Fibroblast of skin of left biceps (primary cell): ENCODE data around the gene BRICD5.
"Not testable (repeated sequence)": the region's sequence is repeated elsewhere in the genome, so short reads cannot be mapped to it uniquely, and the experiment has no call there.

Source experiments
- DNase-seq, 2 experiments: peaks; one replicate each; pipeline ENCODE4 v3.0.0-alpha.2; 2013; ENCODE audit warnings: low read depth in 2 of 2

Gene BRICD5

DNA sequence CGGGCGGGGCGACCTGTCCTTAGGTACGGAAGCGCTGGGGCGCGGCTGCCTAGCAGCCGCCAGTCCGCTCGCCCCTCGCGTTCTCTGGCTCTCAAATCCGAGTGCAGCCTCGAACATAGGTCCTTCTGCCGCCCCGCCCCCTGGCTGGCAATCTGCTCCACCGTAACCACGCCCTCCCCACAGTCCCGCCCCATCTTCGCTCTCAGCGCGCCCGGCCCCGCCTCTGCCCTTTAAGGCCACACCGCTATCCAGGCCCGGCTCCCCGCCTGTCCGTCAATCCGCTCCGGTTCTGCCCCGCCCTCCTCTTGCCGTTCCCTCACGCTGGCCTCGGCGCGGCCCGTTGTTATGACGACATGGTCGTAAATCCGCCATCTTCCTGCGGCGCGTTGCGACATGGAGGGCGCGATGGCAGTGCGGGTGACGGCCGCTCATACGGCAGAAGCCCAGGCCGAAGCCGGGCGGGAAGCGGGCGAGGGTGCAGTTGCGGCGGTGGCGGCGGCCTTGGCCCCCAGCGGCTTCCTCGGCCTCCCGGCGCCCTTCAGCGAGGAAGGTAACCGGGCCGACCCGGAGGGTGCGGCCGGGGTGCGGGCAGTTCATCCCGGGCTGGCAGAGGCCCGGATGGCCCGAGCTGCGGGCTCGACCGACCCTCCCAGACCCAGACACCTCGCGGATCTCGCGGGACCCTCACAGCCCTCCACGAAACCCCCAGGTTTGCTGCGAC lies 12.7 kb upstream of the BRICD5 start, which contains the start of gene E4F1:
E4F1 (plus strand) TSS at position 371 of the 721 bp plus-strand sequence; CDS start at position 394, 23 bp downstream.
- peak; percentile 98 for DNase-seq

DNA sequence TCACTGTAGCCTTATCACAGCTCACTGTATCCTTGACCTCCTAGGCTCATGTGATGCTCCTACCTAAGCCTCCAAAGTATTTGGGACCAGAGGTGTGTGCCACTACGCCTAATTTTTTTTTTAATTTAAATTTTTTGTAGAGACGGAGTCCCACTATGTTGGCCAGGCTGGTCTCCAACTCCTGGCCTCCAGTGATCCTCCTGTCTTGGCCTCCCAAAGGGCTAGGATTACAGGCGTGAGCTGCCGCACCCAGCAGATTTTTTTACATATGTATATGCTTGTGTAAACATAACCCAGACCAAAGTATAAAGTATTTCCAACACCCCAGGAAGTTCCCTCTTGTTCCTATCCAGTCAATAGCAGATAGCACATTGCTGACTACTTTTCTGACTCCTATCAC lies 5.7 kb upstream of the BRICD5 start:
- DNase-seq: no peak

DNA sequence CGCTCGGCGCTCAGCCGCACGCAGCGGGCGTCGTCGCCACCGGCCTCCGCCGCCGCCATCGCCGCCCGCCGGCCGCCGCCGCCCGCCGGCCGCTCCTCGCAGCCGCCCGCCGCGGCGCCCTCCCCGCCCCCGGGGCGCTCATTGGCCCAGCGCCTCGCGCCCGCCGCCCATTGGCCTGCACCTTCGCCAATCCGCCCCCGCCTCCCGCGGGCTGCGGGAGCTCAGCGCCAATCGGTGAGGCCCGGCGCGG lies 4.0 kb upstream of the BRICD5 start, which contains the start of gene PGP:
PGP (minus strand) TSS at position 122 of the 250 bp plus-strand sequence; CDS start at position 59, 63 bp downstream.
- DNase-seq: no peak

DNA sequence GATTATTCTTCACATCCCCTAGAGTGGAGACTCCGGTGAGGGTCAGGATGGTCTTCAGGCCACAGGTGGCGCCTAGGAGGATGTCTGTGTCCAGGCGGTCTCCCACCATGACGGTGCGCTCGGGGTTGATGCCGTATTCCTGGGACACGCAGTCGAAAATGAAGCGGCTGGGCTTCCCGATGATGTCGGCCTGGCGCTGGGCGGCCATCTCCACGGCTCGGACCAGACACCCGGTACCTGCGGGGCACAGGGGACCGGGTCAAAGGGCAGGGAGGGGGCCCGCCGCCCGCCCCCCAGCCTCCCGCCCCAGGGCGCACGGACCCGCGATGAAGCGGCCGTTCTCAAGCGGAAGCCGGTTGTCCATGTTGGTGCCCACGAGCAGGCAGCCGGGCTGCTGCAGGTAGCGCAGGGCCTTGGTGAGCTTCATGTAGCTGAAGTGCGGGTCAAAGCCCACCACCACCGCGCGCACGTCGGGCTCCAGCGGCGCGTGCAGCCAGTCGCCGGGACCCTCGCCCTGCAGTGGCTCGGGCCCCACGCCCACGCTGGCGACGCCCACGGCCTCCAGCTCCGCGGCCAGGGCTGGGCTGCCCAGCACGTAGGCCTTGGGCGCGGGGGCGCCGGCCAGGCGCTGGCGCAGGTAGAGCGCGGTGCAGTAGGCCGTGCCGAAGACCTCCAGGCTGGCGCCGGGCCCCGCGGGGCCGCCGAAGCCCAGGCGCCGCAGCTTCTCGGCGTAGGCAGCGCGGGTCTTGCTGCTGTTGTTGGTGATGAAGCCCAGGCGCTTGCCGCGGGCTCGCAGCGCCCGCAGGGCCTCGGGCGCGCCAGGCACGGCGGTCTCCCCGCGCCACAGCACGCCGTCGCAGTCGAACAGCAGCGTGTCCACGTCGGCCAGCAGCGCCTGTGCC lies 3.4 kb upstream of the BRICD5 start:
- DNase-seq: no peak

DNA sequence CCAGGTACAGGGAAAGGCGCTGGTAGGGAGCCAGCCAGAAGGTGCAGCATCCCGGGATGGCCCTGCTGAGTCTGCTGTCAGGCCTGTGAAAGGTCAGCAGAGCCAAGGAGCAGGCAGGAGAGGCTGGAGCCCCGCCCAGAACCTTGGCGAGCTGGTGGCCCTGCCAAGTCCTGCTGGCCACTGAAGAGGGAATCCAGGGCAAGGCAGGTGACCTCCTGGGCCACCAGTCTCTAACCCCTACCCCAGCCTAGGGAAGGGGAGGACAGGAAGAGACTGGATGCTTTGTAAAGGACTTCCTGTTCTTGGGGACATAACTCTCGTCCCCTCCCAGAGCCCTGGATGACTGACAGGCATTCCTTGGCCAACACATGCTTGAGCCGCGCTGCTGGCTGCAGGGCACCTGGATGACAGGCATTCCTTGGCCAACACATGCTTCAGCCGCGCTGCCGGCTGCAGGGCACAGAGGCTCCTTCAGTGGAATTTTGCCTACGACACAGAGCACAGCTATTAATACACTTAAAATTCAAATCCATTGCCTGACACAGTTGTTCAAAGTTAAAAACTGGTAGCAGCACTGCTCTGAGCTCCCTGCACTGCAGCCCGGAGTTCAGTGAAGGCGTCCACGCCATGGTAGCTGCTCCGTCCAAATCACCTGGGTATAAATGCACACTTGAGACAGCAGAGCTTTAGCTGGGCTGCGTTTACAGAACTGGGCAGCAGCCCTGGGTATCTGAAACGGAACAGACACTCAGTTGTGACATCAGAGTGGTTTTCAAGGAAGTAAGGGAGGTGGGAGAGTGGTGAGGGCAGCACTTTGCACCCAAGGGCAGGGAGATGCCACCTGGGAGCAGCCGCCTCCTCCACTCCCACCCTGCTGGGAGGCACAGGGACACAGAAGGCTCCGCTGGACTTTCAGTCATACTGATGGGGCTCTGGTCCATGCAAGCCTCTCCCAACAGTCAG lies 2.0 kb upstream of the BRICD5 start:
- DNase-seq: no peak

DNA sequence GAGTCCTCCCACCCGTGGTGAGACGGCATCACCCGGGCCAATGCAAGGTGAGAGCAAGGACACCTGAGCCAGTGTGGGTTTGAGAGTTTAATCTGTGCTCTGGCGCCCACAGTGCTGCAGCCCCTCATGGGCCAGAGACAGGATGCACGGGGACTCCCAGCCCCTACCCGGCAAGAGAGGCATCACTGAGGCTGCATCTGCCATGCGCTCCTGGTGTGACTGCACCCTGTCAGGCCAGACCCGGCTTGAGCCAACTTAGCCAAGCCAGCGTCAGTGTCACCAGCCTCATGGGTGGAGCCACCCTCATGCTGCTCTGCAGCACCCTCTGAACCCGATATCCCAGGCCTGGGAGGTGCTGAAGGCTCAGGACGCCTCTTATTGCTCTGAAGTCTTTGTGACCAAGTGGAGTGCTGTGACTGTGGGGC lies 1.3 kb upstream of the BRICD5 start:
- no peak for DNase-seq

DNA sequence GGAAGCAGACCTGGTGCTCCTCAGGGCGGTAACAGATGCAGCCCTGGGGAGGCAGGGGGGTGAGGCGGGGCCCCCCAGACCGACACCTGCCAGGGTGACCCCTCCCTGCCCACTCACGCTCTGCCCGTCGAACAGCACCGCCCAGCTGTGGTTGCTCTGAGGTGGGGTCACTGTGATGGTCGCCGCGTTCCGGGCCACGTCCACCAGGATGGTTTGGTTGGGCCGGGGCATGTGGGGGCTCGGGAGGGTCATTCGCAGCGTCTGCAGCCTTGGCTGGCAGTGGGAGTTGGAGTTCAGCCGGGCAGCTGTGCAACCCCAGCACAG lies 692 bp downstream of the BRICD5 start:
- DNase-seq: no peak

DNA sequence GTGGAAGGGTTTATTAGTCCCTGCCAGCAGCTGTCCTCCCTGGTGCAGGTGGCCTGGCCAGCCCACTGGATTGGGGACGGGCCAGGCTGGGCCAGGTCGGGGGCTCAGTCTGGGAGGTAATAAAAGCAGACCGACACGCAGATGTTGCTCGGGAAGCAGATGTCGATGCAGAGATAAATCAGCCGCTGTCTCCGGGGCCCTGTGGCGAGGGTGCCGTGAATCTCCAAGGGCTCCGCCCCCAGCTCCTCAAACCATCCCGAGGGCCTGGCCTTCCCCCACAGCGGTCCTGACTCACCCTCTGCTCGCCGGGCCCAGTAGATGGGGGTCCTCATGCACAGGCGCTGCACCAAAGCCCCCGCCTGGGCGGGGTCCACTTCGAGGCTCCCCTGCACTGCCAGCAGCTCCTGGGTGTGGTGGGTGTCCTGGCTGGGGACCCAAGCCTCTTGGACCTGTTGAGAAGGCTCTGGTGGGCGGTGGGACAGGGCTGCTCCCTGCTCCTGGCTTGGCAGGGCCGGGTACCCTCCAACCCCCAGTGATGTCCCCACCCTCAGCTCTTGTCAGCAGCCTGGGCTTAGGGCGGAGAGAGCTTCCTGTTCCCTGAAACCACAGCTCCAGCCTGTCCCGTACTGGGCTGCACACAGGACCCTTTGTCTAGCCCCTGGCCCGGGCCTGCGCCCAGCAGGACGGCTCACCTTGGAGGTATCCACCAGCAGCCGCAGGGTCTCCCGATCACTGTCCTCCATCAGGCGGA lies 1.2 kb downstream of the BRICD5 start:
- no peak for DNase-seq

DNA sequence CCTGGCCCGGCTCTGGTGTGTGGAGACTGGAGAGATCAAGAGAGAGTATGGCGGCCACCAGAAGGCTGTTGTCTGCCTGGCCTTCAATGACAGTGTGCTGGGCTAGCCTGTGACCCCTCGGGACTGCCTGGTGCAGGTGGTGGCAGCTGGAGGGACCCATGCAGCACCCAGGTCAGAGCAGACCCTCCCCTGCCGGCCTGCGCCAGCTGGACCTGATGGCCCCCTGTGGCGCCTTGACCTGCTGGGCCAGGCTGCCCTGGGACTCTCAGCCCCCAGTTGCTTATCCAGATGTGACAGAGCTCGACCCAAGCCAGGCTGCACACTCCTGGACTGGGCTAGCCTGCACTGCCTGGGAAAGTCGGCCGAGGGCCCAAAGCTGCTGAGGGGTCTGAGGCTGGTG lies 1.9 kb downstream of the BRICD5 start:
- no peak for DNase-seq

DNA sequence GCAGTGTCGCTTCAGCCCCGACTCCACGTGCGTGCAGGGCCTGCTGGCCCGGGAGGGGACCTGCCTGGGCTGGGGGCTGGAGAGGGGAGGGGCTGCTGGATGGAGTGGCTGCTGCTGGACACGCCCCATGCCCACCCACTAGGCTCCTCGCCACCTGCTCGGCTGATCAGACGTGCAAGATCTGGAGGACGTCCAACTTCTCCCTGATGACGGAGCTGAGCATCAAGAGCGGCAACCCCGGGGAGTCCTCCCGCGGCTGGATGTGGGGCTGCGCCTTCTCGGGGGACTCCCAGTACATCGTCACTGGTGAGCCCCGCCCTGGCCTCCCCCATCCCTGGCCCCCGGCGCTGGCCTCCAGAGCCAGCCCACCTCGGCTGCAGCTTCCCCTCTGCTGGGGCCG lies 2.4 kb downstream of the BRICD5 start:
- no peak for DNase-seq

DNA sequence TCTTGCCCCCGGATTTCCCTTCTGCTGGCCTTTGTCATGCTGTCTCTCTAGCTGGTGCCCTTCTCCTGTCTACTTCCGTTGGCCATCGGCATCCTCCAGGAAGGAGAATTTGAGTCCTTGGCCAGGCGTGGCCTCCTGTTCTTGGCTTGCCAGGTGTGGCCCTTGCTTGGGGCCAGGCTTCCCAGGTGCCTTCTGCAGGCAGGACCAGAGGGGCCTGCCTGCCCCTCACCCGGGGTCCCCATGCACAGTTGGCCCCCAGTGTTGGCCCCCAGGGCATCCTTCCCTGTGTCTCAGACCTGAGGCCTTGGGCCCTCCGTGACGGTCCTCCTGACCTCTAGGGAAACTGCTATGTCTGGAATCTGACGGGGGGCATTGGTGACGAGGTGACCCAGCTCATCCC lies 2.8 kb downstream of the BRICD5 start:
- no peak for DNase-seq

DNA sequence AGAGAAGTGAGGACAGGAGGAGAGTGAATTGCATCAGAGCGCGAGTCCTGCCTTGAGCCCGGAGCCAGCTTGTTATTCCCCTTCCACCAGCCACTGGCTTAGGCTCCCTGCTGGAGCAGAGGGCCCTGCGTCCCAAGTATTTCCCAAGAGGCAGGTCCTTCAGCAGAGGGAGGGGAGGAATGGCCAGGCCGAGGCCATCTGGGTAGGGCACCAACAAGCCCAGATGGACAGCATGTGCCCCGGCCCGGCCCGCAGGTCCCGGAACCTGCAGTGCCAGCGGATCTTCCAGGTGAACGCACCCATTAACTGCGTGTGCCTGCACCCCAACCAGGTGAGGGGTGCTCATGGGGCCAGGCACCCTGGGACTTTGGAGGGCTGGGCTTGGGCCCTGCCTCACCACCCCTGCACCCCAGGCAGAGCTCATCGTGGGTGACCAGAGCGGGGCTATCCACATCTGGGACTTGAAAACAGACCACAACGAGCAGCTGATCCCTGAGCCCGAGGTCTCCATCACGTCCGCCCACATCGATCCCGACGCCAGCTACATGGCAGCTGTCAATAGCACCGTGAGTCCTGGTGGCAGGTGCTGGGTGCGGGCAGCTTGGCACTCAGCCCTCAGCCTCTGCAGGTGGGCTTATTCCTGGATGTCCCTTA lies 3.8 kb downstream of the BRICD5 start:
- DNase-seq: no peak

DNA sequence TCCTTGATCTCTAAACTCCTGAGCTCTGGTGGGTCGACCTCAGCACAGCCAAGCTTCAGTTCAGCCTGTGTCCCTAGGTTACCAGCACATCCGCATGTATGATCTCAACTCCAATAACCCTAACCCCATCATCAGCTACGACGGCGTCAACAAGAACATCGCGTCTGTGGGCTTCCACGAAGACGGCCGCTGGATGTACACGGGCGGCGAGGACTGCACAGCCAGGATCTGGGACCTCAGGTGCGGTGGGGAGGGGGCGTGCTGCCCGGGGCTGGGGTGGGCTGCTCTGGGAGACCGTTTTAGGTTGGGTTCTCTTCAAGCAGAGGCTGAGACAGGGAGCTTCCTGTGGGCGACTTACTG lies 4.3 kb downstream of the BRICD5 start:
- no peak for DNase-seq

DNA sequence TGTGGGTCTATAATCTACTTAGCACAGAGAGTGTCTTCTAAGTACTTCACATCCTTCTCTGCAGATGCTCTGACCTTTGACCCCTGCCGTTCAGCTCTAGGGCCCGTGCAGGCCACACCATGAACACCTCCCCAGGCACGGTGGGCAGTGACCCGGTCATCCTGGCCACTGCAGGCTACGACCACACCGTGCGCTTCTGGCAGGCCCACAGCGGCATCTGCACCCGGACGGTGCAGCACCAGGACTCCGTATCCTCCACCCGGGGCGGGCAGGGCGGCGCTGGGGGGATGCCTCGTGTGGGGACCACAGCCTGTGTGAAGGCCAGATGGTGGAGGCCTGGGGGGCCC lies 4.7 kb downstream of the BRICD5 start:
- no peak for DNase-seq

DNA sequence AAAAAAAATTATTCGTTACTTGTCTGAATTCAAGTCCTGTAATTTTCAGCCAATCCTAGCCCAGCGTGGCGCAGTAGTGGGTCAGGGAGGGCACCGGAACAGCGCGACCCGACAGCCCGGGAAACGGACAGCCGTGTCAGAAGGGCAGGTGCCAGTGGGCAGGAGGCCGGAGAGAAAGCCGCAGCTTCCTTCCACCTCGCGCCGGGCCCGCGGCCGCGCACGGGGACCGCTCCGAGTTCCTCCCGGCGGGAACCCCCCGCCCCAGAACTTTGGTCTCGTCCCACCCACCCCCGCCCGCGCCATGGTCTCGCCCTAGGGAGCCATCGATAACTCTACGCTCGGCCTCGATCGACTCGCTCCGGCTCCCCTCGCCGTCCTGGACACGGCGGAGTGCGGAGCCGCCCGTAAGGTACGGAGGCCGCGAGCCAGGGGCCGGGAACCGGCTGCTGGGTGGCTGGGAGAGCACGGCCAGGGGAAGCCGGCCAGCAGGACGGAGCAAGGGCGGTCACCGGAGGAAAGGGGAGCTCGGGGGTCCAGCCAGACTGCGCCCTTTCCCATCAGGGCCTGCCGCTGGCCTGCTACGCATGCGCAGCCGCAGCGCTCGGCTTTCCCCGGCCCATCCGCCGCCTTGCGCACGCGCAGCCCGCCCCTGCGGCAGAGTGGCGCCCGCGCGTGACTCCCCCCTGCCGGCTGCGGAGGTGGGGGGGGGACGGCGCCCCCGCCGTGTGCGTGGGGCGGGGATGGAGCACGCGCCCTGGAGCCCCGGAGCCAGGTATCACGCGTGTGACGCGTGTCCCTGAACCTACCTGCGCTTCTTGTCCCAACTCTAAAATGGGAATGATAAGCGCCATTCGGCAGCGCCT lies 5.3 kb downstream of the BRICD5 start, which contains the start of gene MLST8:
MLST8 (plus strand) TSS at position 351 of the 863 bp plus-strand sequence. CDS start 632 bp downstream, outside the sequence.
- DNase-seq: peak; percentile 61 to 62

DNA sequence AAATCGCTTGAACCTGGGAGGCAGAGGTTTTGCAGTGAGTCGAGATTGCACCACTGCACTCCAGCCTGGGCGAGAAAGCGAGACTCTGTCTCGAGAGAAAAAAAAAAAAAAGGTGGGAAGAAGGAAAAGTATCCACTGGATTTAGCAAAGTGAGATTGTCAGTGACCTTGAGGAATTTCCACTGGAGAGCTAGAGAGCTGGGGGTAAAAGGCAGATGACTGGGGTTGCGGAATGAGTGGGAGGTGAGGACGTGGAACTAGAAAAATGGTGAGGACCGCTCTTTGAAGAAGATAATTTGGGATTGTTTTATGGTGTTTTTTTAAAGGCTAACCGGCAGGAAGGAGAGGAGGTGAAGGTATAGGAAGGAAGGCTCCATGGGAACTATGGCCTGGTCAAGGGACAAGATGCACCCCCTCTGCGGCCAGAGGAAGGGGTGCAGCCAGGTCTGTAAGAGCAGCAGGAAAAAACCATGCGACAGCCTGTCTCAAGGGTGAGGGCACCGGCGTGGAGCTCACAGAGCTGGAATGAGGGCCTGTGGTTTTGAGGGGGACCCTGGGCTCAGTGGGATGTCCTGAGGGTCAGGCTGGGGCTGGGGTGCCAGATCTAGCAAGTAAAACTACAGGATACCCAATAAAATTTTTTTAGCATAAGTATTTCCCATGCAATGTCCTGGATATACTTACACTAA lies 6.1 kb downstream of the BRICD5 start:
- no peak for DNase-seq

DNA sequence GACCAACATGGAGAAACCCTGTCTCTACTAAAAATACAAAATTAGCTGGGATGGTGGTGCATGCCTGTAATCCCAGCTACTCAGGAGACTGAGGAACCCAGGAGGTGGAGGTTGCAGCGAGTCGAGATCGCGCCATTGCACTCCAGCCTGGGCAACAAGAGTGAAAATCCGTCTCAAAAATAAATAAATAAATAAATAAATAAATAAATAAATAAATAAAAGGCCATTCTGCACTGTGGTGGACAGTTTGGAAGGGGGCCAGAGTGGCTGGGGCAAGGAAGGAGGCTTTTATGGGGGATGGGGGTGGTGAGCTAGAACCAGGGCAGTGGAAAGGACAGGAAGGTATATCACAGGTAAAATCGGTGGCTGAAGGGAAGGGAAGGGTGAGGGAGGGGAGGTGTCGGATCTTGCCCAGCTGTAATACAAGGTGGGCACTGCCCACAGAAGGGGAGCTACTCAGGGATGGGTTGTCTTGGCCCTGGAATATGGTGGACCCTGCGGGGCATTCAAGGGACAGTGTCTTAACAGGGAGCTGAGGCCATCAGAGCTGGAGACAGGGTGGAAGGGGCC lies 7.5 kb downstream of the BRICD5 start:
- DNase-seq: not testable (repeated sequence)

DNA sequence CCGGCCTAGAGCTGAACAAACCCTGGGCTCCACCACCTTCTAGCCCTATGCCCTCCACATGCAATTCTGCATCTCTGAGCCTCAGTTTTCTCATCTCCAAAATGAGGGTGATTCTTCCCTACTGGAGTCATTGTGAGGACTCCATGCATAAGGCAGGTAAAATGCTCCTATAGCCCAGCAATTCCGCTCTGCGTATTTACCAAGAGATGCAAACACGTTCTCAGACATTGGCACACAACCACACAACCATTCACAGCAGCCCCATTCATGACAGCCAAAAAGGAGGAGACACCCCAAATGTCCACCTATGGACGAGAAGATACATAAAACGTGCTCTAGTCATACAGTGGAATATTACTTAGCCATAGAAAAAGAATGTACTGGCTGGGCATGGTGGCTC lies 10.3 kb downstream of the BRICD5 start:
- no peak for DNase-seq

DNA sequence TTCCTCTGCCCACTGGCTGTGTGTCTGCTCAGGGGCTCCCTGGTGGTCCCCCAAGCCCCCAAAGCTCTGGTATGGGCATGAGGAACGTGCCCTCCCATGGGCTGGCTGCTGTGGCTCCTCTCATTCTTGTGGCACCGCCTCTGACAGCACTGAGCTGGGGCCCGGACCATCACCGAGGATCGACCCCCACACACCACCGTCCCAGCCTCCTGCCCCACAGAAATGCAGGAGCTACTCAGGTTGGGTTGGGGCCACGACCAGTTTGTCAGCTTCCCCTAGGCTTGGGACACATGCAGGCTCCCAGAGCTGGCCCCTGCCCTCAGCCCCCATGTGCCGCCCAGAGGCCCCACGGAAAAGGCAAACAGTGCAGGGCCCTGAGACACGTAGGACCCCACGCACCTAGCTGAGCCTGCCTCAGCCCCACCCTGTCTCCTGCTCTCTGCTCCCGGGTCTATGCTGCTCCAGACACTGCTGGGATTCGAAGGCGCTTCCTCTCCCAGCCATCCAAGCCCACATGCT lies 11.0 kb downstream of the BRICD5 start:
- DNase-seq: no peak
